IMR-90 (cell line): ENCODE results near the gene EFCAB8.

Source experiments
- POLR2A ChIP-seq: IDR thresholded peaks from 2 replicates; pipeline ENCODE4 v1.6.1; 2012; ENCODE audit warnings: mild to moderate bottlenecking, low read depth, low read length
- TF ChIP-seq, protein P1 (sequence below): conservative IDR thresholded peaks from 2 replicates; pipeline ENCODE4 v1.5.1; 2012; ENCODE audit warnings: mild to moderate bottlenecking, low read depth, low read length, improper control_type of control experiment

DNA sequence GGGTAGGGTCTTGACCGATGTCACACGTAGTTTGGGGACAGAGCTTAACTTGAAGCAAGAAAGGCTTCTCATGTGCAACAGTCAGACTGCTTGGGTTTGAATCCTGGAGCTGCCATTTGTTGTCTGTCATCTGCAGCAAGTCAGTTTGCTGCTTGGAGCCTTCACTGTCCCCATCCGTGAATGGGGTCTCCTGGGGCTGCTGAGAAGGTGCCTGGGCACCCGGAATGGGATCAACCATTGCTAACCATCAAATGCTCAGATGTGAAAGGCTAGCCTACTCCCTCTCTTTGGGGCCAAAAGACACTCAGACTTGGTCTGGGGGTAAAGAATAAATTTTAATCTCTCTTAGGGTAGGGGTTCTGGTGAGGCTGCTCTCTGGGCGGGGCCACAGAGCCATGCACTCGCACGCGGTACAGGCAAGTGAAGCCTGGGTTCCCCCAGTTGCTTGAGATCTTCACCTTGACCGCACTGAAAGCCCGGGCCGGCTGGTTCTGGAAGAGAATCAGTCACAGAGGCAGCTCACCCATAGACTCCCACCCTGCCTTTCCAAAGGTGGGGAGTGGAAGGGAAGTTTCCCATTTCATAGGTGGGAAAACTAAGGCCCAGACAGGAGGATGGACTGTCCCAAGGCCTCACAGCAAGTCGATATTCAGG is 124.9 kb downstream of the EFCAB8 start:
- no peak for TF ChIP-seq POLR2A
- TF ChIP-seq, protein P1, sequence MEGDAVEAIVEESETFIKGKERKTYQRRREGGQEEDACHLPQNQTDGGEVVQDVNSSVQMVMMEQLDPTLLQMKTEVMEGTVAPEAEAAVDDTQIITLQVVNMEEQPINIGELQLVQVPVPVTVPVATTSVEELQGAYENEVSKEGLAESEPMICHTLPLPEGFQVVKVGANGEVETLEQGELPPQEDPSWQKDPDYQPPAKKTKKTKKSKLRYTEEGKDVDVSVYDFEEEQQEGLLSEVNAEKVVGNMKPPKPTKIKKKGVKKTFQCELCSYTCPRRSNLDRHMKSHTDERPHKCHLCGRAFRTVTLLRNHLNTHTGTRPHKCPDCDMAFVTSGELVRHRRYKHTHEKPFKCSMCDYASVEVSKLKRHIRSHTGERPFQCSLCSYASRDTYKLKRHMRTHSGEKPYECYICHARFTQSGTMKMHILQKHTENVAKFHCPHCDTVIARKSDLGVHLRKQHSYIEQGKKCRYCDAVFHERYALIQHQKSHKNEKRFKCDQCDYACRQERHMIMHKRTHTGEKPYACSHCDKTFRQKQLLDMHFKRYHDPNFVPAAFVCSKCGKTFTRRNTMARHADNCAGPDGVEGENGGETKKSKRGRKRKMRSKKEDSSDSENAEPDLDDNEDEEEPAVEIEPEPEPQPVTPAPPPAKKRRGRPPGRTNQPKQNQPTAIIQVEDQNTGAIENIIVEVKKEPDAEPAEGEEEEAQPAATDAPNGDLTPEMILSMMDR = no peak
